Trophoblast cell (in vitro differentiated cells and primary cell): ENCODE data around the gene CAMK2B.

ENCODE experiments used
- DNase-seq, 2 donors: peaks; one replicate each; pipeline ENCODE4 v3.0.0-alpha.2; 2016
- H2AFZ ChIP-seq: 2 replicates; pipeline ENCODE4 v1.6.1; 2013; ENCODE audit warnings: low read length, moderate library complexity, mild to moderate bottlenecking; ENCODE audit not compliant: insufficient read depth, poor library complexity
- H2AK5ac ChIP-seq: 2 replicates; pipeline ENCODE4 v1.6.1; 2013; ENCODE audit warnings: mild to moderate bottlenecking, low read length
- H2BK120ac ChIP-seq: 2 replicates; pipeline ENCODE4 v1.6.1; 2013; ENCODE audit warnings: low read length, mild to moderate bottlenecking, moderate library complexity; ENCODE audit not compliant: insufficient read depth, poor library complexity
- H2BK12ac ChIP-seq: 2 replicates; pipeline ENCODE4 v1.6.1; 2013; ENCODE audit warnings: mild to moderate bottlenecking, low read length, moderate library complexity
- H2BK5ac ChIP-seq: 2 replicates; pipeline ENCODE4 v1.6.1; 2013; ENCODE audit warnings: low read length, low read depth, moderate library complexity, mild to moderate bottlenecking; ENCODE audit not compliant: poor library complexity
- H3K14ac ChIP-seq: 2 replicates; pipeline ENCODE4 v1.6.1; 2013; ENCODE audit warnings: mild to moderate bottlenecking, low read length
- H3K18ac ChIP-seq: 2 replicates; pipeline ENCODE4 v1.6.1; 2013; ENCODE audit warnings: mild to moderate bottlenecking, low read length
- H3K23ac ChIP-seq: 2 replicates; pipeline ENCODE4 v1.6.1; 2013; ENCODE audit warnings: low read length
- H3K27ac ChIP-seq: 2 replicates; pipeline ENCODE4 v1.5.1; 2013; ENCODE audit warnings: low read depth, mild to moderate bottlenecking, inconsistent platforms, low read length, moderate library complexity
- H3K27me3 ChIP-seq: 2 replicates; pipeline ENCODE4 v1.6.1; 2013; ENCODE audit warnings: inconsistent platforms, mild to moderate bottlenecking, low read length, moderate library complexity; ENCODE audit not compliant: insufficient read depth
- H3K36me3 ChIP-seq, 2 experiments: 1 replicate in 1 of 2; 2 replicates in 1 of 2; pipeline ENCODE4 v1.6.1; 2013; ENCODE audit warnings: low read length in 2 of 2, mild to moderate bottlenecking in 2 of 2, moderate library complexity in 1 of 2; ENCODE audit not compliant: insufficient read depth in 2 of 2, control insufficient read depth in 1 of 2
- H3K4ac ChIP-seq: 2 replicates; pipeline ENCODE4 v1.6.1; 2013; ENCODE audit warnings: low read depth, mild to moderate bottlenecking, low read length, moderate library complexity
- H3K4me1 ChIP-seq, 2 experiments: 1 replicate in 1 of 2; 2 replicates in 1 of 2; pipeline ENCODE4 v1.6.1; 2013; ENCODE audit warnings: low read length in 2 of 2, mild to moderate bottlenecking in 2 of 2, moderate library complexity in 1 of 2; ENCODE audit not compliant: insufficient read depth in 2 of 2, control insufficient read depth in 1 of 2
- H3K4me2 ChIP-seq: 2 replicates; pipeline ENCODE4 v1.6.1; 2013; ENCODE audit warnings: inconsistent platforms, mild to moderate bottlenecking, low read length, moderate library complexity
- H3K4me3 ChIP-seq: 2 replicates; pipeline ENCODE4 v1.5.1; 2013; ENCODE audit warnings: mild to moderate bottlenecking, low read depth, low read length, inconsistent platforms
- H3K79me1 ChIP-seq: one replicate; pipeline ENCODE4 v1.6.1; 2013; ENCODE audit warnings: low read length
- H3K79me2 ChIP-seq: 2 replicates; pipeline ENCODE4 v1.6.1; 2013; ENCODE audit warnings: low read length, mild to moderate bottlenecking; ENCODE audit not compliant: control insufficient read depth, insufficient read depth, poor library complexity
- H3K9ac ChIP-seq: 2 replicates; pipeline ENCODE4 v1.6.1; 2013; ENCODE audit warnings: mild to moderate bottlenecking, low read length
- H3K9me3 ChIP-seq: 2 replicates; pipeline ENCODE4 v1.6.1; 2013; ENCODE audit warnings: low read depth, mild to moderate bottlenecking, control low read depth, inconsistent platforms, low read length; ENCODE audit not compliant: insufficient read depth
- H4K12ac ChIP-seq: 2 replicates; pipeline ENCODE4 v1.6.1; 2013; ENCODE audit warnings: low read depth, mild to moderate bottlenecking, low read length, moderate library complexity
- H4K8ac ChIP-seq: 2 replicates; pipeline ENCODE4 v1.6.1; 2013; ENCODE audit warnings: low read depth, mild to moderate bottlenecking, low read length, moderate library complexity
- H4K91ac ChIP-seq: one replicate; pipeline ENCODE4 v1.6.1; 2013; ENCODE audit warnings: low read depth, mild to moderate bottlenecking, low read length, moderate library complexity
- WGBS: extraction: QIAGEN DNeasy Blood & Tissue Kit; methylation state at CpG from one replicate; pipeline ENCODE4 v1.1.7; 2013; ENCODE audit warnings: missing lambda C conversion rate; ENCODE audit not compliant: insufficient read length, insufficient coverage; ENCODE audit errors: extremely low coverage; 5-methylcytosine and 5-hydroxymethylcytosine counted together

Gene CAMK2B

DNA sequence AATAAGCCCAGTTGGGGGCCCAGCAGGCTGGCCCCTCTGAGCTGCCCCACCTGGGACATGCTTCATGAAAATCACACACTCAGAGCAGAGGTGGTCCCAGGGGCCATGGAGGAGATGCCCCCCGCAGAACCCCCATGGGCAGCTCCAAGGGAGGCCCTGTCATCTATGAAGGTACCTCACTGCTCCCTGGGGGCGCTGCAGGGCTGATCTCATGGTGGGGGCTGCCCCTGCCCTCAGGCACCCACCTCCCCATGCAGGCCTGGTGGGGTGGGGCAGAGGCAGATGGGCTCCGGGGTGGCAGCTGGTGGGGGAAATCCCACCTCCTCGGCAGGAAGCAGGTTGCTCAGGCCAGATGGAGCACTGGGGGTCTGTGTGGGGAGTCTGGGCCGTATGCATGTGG, 64.2 kb downstream of the CAMK2B start:
- Histone ChIP-seq H3K9ac (no peak overlapping the region), H4K8ac (no peak overlapping the region), H3K4me2 (no peak overlapping the region), H2AFZ (no peak overlapping the region), H3K4me3 (no peak overlapping the region), H3K27me3 (no peaks in the 10 kb centered on the region), H2BK12ac (no peak overlapping the region), H3K4ac (no peak overlapping the region), H2BK120ac (no peak overlapping the region), H3K36me3 (no peaks in the 10 kb centered on the region), H4K12ac (no peak overlapping the region), H3K23ac (no peak overlapping the region), H3K79me2 (no peaks in the 10 kb centered on the region), H4K91ac (no peak overlapping the region), H2AK5ac (no peak overlapping the region), H3K4me1 (peaks cover 25 to 26% of the 10 kb centered on the region in 2 experiments), H3K18ac (no peak overlapping the region), H3K9me3 (no peaks in the 10 kb centered on the region), H3K14ac (no peak overlapping the region), H2BK5ac (no peak overlapping the region), H3K27ac (no peak overlapping the region), H3K79me1 (peaks cover 8% of the 10 kb centered on the region)
- no peak for DNase-seq
- no CpG with 5 or more reads among the region's 5 CpGs for WGBS

GRCh38 chr7:44259547-44260457, 65.6 kb downstream of the CAMK2B start:
- no peak for DNase-seq
- Histone ChIP-seq H3K23ac (no peak overlapping the region), H2AK5ac (no peak overlapping the region), H4K8ac (no peak overlapping the region), H3K27ac (no peak overlapping the region), H3K14ac (no peak overlapping the region), H3K9me3 (no peaks in the 10 kb centered on the region), H2BK120ac (no peak overlapping the region), H3K79me1 (peaks cover 8% of the 10 kb centered on the region), H3K4me1 (peaks cover 25 to 26% of the 10 kb centered on the region in 2 experiments), H2BK12ac (no peak overlapping the region), H4K91ac (no peak overlapping the region), H2AFZ (no peak overlapping the region), H4K12ac (no peak overlapping the region), H3K79me2 (no peaks in the 10 kb centered on the region), H2BK5ac (no peak overlapping the region), H3K18ac (no peak overlapping the region), H3K9ac (no peak overlapping the region), H3K4me3 (no peak overlapping the region), H3K4me2 (no peak overlapping the region), H3K4ac (no peak overlapping the region), H3K27me3 (no peaks in the 10 kb centered on the region), H3K36me3 (no peaks in the 10 kb centered on the region)
- no CpG with 5 or more reads among the region's 18 CpGs for WGBS

GRCh38 chr7:44258865-44259546, 66.4 kb downstream of the CAMK2B start:
- Histone ChIP-seq H3K27ac (no peak overlapping the region), H3K9ac (no peak overlapping the region), H3K9me3 (no peaks in the 10 kb centered on the region), H3K23ac (no peak overlapping the region), H3K18ac (peak overlapping the region; percentile 3), H3K14ac (peak overlapping the region; percentile 56), H4K8ac (no peak overlapping the region), H2BK5ac (no peak overlapping the region), H3K79me1 (peaks cover 8% of the 10 kb centered on the region), H3K4me2 (no peak overlapping the region), H3K4me1 (peaks cover 25 to 26% of the 10 kb centered on the region in 2 experiments), H4K12ac (no peak overlapping the region), H3K27me3 (no peaks in the 10 kb centered on the region), H2BK120ac (no peak overlapping the region), H3K4ac (no peak overlapping the region), H4K91ac (peak overlapping the region; percentile 1), H2AFZ (no peak overlapping the region), H2BK12ac (peak overlapping the region; percentile 0), H3K36me3 (no peaks in the 10 kb centered on the region), H2AK5ac (peak overlapping the region; percentile 42), H3K79me2 (no peaks in the 10 kb centered on the region), H3K4me3 (no peak overlapping the region)
- DNase-seq, result no peak
- WGBS, result no CpG with 5 or more reads among the region's 14 CpGs

DNA sequence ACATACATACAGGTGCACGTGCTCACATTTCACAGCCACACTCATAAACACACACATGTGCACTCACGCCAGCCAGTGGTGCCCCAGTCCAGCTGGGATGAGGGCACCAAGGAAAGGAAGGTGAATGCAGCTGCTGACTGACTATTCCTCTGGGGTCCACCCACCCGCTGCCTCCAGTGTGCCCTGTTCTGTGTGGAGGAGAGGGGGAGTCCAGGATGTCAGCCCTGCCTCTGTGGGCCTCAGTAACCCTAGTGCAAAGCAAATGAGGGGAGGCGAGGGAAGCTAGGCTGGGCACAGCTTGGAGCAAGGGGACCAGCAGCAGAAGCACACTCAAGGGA, 67.0 kb downstream of the CAMK2B start:
- no peak overlapping the region for H2AFZ ChIP-seq
- no peak overlapping the region for H2BK120ac ChIP-seq
- no peak overlapping the region for H3K14ac ChIP-seq
- H3K79me2 ChIP-seq, result no peaks in the 10 kb centered on the region
- no peak overlapping the region for H3K4me3 ChIP-seq
- H3K23ac ChIP-seq, result no peak overlapping the region
- no peak overlapping the region for H4K91ac ChIP-seq
- no peak overlapping the region for H2AK5ac ChIP-seq
- no peak overlapping the region for H3K27ac ChIP-seq
- H3K4me1 ChIP-seq, result peaks cover 25 to 26% of the 10 kb centered on the region in 2 experiments
- peaks cover 8% of the 10 kb centered on the region for H3K79me1 ChIP-seq
- no peak for DNase-seq
- H4K12ac ChIP-seq, result no peak overlapping the region
- no CpG with 5 or more reads among the region's 4 CpGs for WGBS
- H2BK5ac ChIP-seq, result no peak overlapping the region
- H3K9me3 ChIP-seq, result no peaks in the 10 kb centered on the region
- H2BK12ac ChIP-seq, result peak overlapping the region; percentile 0
- H3K9ac ChIP-seq, result no peak overlapping the region
- no peak overlapping the region for H4K8ac ChIP-seq
- no peak overlapping the region for H3K18ac ChIP-seq
- H3K4me2 ChIP-seq, result peak overlapping the region; percentile 38
- no peaks in the 10 kb centered on the region for H3K36me3 ChIP-seq
- H3K4ac ChIP-seq, result no peak overlapping the region
- no peaks in the 10 kb centered on the region for H3K27me3 ChIP-seq
